ENCODE data around the gene TPPP3. TPM values are rescaled to one million over a fixed set of nuclear protein-coding genes. Genes with fewer than 3 reads are reported as not detected.

The TPPP3 gene
- total RNA-seq, 1 experiment from 2014 or later = 0.95 TPM

DNA sequence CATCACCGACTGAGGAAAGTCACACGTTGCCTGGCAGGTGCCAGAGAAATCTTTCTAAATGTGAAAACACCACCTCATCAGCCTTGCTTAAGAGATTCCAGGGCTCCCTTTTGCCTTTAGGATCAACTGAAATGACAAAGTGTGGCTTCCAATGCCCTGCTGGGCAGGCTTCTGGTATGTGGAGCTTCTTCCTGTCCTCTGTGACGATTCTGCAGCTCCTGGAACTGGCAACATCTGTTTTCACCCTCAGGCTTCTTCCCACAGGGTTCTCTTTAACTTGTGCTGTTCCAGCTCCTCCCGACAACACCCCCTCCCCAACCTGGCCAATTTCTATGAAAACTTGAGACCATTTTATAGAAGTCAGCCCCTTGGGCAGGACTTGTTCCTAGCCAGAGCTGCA is 27.7 kb upstream of the TPPP3 start:
- Histone ChIP-seq H3K4me3 (ENCODE audit: low read depth in 2 of 2, low read length in 2 of 2) (no peak overlapping the region), H3K27me3 (ENCODE audit: control insufficient read depth, insufficient read depth, low read length) (no peaks in the 10 kb centered on the region; the same call in 1 of the 2 replicates), H3K36me3 (ENCODE audit: control insufficient read depth, insufficient read depth, low read length) (no peaks in the 10 kb centered on the region), H3K27ac (ENCODE audit: low read length) (no peak overlapping the region), H3K9me3 (ENCODE audit: control insufficient read depth, insufficient read depth, low read depth, low read length) (no peaks in the 10 kb centered on the region), H3K4me1 (ENCODE audit: control insufficient read depth, insufficient read depth, low read length) (no peaks in the 10 kb centered on the region)
- ChIA-PET POLR2A (no interaction called here), CTCF (no interaction called here)
- no peak for DNase-seq (ENCODE audit: low read depth, low spot score)
- in situ Hi-C loops (cut with HindIII; ENCODE audit: low pct_unique_long_range_greater_than_20kb, low sequenced_read_pairs) (no loop called here), intact Hi-C loops (cut with micrococcal nuclease; ENCODE audit: unreplicated experiment) (no loop called here)
- TF ChIP-seq, protein P1, sequence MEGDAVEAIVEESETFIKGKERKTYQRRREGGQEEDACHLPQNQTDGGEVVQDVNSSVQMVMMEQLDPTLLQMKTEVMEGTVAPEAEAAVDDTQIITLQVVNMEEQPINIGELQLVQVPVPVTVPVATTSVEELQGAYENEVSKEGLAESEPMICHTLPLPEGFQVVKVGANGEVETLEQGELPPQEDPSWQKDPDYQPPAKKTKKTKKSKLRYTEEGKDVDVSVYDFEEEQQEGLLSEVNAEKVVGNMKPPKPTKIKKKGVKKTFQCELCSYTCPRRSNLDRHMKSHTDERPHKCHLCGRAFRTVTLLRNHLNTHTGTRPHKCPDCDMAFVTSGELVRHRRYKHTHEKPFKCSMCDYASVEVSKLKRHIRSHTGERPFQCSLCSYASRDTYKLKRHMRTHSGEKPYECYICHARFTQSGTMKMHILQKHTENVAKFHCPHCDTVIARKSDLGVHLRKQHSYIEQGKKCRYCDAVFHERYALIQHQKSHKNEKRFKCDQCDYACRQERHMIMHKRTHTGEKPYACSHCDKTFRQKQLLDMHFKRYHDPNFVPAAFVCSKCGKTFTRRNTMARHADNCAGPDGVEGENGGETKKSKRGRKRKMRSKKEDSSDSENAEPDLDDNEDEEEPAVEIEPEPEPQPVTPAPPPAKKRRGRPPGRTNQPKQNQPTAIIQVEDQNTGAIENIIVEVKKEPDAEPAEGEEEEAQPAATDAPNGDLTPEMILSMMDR (IDR thresholded peaks at IDR 0.05) = no peak
- TF ChIP-seq SIN3A (IDR thresholded peaks at IDR 0.05; ENCODE audit: borderline replicate concordance, insufficient read depth, low read depth, low read length) (no peak), POLR2AphosphoS5 (IDR thresholded peaks at IDR 0.05; ENCODE audit: low read depth, low read length) (no peak), TCF7L2 (IDR thresholded peaks at IDR 0.05; ENCODE audit: low read depth, low read length) (no peak)
- TF ChIP-seq, protein P2, sequence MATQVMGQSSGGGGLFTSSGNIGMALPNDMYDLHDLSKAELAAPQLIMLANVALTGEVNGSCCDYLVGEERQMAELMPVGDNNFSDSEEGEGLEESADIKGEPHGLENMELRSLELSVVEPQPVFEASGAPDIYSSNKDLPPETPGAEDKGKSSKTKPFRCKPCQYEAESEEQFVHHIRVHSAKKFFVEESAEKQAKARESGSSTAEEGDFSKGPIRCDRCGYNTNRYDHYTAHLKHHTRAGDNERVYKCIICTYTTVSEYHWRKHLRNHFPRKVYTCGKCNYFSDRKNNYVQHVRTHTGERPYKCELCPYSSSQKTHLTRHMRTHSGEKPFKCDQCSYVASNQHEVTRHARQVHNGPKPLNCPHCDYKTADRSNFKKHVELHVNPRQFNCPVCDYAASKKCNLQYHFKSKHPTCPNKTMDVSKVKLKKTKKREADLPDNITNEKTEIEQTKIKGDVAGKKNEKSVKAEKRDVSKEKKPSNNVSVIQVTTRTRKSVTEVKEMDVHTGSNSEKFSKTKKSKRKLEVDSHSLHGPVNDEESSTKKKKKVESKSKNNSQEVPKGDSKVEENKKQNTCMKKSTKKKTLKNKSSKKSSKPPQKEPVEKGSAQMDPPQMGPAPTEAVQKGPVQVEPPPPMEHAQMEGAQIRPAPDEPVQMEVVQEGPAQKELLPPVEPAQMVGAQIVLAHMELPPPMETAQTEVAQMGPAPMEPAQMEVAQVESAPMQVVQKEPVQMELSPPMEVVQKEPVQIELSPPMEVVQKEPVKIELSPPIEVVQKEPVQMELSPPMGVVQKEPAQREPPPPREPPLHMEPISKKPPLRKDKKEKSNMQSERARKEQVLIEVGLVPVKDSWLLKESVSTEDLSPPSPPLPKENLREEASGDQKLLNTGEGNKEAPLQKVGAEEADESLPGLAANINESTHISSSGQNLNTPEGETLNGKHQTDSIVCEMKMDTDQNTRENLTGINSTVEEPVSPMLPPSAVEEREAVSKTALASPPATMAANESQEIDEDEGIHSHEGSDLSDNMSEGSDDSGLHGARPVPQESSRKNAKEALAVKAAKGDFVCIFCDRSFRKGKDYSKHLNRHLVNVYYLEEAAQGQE (IDR thresholded peaks at IDR 0.05; ENCODE audit: insufficient read depth in 1 of 2, low read depth in 2 of 2, low read length in 1 of 2) = no peak
- no peak for ATAC-seq
- no TSS peak for BruUV-seq (replicated peaks)

DNA sequence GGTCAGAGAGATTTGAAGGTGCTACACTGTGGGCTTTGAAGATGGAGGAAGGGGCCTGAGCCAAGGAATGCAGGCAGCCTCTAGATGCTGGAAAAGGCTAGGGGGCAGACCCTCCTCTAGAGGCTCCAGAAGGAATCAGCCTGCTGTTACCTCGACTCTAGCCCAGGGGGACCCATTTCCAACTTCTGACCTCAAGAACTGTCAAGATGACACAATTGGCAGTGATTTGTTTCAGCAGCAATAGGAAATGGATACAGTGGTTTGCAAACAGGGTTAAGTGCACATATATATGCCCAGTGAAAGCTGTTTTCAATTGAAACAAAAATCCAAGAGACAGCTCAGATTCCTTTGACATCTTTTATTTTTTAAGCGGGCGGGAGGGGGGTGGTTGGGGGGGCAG is 26.6 kb upstream of the TPPP3 start:
- POLR2A ChIA-PET = interaction anchor here (0.5 kb wide), 1 partner anchor 61 kb away, joined by 3 read pairs; the partner anchor contains the start of gene ATP6V0D1
- Histone ChIP-seq H3K4me1 (ENCODE audit: control insufficient read depth, insufficient read depth, low read length) (no peaks in the 10 kb centered on the region), H3K36me3 (ENCODE audit: control insufficient read depth, insufficient read depth, low read length) (no peaks in the 10 kb centered on the region), H3K27me3 (ENCODE audit: control insufficient read depth, insufficient read depth, low read length) (no peaks in the 10 kb centered on the region), H3K4me3 (ENCODE audit: low read depth in 2 of 2, low read length in 2 of 2) (no peak overlapping the region), H3K9me3 (ENCODE audit: control insufficient read depth, insufficient read depth, low read depth, low read length) (no peaks in the 10 kb centered on the region), H3K27ac (ENCODE audit: low read length) (no peak overlapping the region)
- no TSS peak for BruUV-seq (replicated peaks)
- in situ Hi-C loops (cut with HindIII; ENCODE audit: low pct_unique_long_range_greater_than_20kb, low sequenced_read_pairs) (no loop called here), intact Hi-C loops (cut with micrococcal nuclease; ENCODE audit: unreplicated experiment) (no loop called here)
- TF ChIP-seq TCF7L2 (IDR thresholded peaks at IDR 0.05; ENCODE audit: low read depth, low read length) (no peak), SIN3A (IDR thresholded peaks at IDR 0.05; ENCODE audit: borderline replicate concordance, insufficient read depth, low read depth, low read length) (no peak), POLR2AphosphoS5 (IDR thresholded peaks at IDR 0.05; ENCODE audit: low read depth, low read length) (no peak)
- TF ChIP-seq, protein P2 (IDR thresholded peaks at IDR 0.05; ENCODE audit: insufficient read depth in 1 of 2, low read depth in 2 of 2, low read length in 1 of 2) = no peak
- TF ChIP-seq, protein P1 (IDR thresholded peaks at IDR 0.05) = no peak
- no peak for ATAC-seq
- CTCF ChIA-PET = no interaction called here
- DNase-seq (ENCODE audit: low read depth, low spot score) = no peak
